GM21717 (cell line): ENCODE results near the gene IL2RG.

Source experiments
- ATAC-seq: cut with Tn5 transposase; IDR thresholded peaks from one replicate; pipeline ENCODE4 v1.9.1; 2021; ENCODE audit warnings: mild to moderate bottlenecking, moderate library complexity; ENCODE audit not compliant: unreplicated experiment

IL2RG gene

DNA sequence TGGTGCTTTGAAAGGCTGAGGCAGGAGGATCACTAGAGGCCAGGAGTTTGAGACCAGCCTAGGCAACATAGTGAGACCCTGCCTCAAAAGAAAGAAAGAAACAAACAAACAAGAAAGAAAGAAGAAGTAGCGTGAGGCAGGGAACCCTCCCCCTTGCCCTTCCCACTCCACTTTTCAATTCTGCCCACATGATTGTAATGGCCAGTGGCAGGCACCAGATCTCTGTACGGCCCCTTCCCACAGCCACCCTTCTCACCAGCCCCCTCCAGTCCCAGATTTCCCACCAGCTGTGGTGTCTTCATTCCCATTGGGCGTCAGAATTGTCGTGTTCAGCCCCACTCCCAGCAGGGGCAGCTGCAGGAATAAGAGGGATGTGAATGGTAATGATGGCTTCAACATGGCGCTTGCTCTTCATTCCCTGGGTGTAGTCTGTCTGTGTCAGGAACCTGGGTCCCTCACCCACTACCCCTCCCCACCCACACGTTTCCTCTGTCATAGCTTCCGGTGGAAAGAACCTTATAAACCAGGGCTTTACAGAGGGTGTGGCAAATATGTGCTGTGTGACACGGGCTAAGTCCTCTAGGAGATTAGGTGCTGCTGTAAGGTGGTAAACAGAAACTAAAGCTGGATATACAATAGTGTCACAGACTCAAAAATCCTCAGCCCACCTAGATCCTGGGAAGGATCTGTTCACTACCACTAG, at the start of gene IL2RG:
IL2RG (minus strand) TSS at position 437 of the 703 bp plus-strand sequence; CDS start at position 399, 38 bp downstream.
- ATAC-seq: peak; percentile 88

DNA sequence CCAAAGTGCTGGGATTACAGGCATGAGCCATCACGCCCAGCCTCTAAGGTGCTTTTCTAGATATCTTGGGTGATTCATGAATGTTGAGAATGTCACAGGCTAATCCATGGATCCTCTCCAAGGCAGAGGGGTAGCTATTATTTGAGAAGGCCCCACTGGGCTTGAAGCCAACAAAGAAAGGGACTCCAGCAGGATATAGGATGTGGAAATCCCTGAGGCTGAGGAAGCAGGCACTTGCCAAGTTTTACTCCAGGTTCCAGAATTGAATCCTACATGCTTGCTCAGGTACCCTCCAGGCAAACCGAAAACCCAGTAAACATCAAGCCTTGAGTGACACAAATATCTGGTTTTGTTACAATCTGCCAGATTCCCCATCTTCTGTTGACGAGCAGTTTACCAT, 49.1 kb upstream of the IL2RG start:
- no peak for ATAC-seq

DNA sequence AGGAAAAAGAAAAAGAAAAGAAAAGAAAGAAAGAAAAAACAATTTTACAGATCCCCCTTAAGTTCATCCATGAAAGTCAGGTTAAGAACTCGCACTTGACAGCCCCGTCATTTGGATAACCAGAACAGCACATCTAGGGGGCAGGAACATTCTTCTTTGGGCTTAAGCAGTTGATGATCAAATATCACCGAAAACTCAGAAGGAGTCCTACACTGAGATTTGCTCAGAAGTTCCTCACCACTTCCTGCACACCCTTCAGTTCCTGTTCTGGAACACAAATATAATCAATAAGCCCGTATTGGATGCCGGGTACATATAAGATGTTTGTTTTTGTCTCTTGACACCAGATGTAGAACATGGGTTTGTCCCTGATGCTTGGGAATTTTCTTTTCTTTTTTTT, 48.0 kb upstream of the IL2RG start:
- ATAC-seq: no peak

DNA sequence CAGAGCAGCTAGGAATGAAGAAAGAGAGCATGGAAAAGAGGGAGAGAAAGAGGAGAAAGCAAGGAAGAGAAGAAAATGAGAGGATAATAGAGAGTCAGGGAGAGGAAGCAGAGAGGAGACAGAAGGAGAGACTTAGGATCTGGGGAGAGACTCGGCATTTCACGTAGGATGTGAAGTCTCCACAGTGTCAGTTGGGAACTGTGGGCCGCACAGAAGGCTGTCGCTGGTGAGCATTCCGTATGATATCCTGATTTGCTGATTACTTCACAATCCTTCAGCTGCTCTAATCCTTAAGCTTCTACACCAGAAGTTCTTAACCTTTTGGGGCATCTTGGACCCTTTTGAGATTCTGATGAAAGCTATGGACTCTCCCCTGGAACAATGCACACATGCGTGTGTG, 47.2 kb upstream of the IL2RG start:
- no peak for ATAC-seq

DNA sequence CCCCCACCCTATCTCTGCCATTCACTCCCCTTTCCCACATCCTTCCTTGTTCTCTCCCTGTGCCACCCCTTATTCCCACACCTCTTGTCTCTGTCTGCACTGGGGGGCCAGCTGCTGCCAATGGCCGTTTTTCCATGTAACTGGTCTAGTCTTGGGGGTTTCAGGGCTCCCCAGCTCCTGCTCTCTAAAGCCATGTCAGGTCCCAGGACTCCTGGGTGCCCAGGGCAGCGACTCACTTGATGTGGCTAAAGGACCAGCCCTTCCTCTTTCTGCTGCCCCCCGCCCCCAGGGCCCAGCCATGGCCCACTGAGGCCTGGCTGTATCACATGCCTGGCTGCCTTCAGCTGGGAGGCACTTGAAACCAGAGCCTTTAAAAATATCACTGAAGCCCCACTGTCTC, 43.3 kb upstream of the IL2RG start:
- ATAC-seq: no peak

DNA sequence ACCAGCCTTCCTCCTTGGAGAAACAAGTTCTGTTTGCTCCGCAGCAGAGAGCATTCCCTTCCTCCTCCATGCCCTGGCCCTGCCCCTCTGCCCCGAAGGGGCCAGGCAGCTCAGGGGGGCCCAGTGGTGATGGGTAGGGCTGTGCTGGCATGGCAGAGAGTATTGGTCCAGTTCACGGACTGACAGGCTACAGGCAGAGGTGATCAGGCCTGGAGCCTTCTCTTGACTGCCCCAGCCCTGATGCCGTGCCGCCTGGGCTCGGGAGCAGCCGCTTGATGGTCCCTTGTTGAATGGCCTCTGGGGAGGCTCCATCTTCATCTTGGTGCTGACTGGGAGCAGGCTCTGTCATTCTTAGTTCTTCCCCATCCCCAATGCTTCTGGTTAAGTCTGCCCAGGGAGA, 42.8 kb upstream of the IL2RG start:
- no peak for ATAC-seq

DNA sequence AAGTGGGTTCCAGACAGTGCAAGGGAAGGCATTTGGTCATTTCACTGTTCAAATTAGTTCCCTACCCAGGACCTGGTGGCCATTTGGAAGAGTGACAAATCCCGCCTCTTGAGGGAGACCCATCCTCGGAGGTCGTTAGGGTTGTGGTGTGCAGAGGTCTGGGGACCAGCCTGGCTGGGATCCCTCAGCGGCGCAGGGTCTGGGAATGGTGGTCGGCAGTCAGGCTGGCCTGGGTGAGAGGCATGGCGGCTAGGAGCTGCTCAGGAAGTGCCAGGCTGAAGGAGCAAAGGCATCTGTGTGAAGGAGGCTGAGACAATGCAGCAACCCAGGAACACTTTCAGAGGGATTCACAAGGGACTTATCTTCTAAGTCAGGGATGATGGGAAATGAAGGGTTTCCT, 40.0 kb upstream of the IL2RG start:
- ATAC-seq: no peak

DNA sequence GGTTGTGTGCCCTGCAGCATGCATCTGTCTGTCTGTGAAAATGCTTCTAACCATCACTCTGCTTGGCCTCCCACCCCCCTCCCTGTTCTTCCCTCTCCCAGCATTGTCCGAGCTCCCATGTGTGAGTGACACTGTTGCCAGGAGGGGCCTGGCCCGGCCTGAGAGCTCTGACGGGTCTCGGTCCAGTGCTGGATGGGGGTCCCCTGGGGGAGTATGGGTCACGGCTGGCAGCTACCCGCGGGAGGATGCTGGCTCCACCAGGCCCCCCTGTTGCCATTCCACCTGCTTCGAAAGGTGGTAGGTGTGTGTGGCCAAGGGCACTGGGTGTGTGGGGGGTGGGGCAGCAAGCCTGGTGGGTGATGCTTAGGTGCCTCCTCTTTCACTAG, 36.9 kb upstream of the IL2RG start:
- ATAC-seq: no peak

DNA sequence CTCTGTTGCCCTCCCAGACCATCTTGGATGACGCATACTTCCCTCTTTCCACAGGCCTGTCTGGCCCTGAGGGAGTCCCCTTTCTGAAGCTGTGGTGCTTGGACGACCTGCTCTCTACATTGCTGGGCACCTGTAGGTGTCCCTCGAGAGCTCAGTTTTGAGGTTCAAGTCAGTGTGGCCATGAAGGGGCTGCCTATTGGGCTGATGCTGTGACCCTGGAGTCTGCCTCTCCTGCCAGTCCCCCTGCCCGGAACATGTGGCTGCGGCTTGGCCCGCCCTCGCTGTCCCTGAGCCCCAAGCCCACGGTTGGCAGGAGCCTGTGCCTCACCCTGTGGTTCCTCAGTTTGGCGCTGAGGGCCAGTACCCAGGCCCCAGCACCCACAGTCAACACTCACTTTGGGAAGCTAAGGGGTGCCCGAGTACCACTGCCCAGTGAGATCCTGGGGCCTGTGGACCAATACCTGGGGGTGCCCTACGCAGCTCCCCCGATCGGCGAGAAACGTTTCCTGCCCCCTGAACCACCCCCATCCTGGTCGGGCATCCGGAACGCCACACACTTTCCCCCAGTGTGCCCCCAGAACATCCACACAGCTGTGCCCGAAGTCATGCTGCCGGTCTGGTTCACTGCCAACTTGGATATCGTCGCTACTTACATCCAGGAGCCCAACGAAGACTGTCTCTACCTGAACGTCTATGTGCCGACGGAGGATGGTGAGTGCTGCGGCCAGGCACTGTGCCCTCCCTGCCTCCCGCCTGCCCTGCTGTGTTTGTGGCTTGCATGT, 36.3 kb upstream of the IL2RG start:
- no peak for ATAC-seq

DNA sequence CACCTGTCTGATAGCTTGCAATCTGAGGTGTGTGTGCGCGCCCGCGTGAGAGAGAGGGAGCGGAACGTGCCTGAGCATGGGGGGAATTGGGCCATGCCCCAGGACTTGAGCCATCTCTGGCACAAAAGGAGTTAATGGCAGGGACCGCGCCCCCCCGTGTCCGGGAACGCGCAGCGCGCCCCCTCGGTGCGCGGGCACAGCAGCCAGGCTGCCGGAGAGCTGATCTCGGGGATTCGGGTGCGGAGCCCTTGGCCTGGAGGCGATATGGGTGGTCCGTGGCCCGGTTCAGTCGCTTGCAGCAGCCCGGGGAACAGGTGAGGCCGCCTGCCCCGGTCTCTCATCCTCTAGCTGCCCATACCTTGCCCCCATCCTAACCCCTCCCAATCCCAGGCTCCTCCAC, 33.3 kb upstream of the IL2RG start, which contains the start of gene NLGN3:
NLGN3 (plus strand) TSS at position 191 of the 400 bp plus-strand sequence. CDS start 2,909 bp downstream, outside the sequence.
- ATAC-seq: no peak

DNA sequence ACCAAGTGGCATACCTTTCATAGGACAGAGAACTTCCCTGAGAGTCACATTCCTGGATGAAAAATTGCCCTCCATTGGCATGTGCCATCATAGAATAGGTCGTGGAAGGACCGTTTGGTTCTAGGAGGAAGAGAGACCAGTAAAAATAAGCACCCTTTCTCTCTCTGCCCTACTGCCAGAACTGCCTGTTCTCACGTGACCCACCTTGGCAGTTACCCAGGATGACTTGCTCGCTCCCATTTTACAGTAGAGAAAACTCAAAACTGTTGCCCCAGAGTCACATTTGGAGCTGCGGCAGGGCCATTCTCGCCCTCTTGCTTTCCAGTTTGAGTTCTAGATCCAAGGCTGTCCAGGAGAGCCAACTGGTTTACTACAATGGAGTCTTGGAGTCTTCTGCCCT, 32.1 kb upstream of the IL2RG start:
- no peak for ATAC-seq

DNA sequence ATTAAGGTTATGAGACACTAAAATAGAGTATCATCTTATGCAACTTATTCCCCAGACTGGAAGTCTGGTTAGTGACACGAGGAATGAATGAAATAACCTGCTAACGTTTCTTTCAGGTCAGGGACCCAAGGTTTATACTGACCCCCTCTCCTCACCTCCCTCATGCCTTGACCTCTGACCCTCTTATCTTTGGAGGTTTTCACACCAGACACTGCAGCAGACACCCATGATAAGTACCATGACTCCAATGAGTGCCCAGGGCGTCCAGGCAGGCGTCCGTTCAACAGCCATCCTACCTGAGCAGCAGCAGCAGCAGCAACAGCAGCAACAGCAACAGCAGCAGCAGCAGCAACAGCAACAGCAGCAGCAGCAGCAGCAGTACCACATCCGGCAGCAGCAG, 29.1 kb upstream of the IL2RG start:
- ATAC-seq: no peak

DNA sequence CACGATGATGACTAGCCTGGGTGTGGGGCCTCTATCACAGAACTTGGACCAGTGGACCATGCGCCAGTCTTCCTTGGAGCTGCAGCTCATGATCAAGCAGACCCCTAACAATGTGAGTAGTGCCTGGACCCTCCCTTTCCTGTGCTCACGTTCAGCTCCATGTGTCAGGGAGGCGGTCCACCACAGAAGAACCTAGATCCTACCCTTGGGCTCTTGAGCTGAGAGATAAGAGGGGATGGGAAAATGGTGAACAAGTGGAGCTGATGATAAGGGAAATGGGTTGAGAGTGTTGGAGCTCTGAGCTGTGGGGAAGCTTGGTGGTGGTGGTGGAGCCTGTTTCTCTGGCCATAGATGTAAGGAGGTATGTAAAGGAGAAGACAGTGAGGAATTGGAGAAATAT, 20.1 kb upstream of the IL2RG start:
- no peak for ATAC-seq

DNA sequence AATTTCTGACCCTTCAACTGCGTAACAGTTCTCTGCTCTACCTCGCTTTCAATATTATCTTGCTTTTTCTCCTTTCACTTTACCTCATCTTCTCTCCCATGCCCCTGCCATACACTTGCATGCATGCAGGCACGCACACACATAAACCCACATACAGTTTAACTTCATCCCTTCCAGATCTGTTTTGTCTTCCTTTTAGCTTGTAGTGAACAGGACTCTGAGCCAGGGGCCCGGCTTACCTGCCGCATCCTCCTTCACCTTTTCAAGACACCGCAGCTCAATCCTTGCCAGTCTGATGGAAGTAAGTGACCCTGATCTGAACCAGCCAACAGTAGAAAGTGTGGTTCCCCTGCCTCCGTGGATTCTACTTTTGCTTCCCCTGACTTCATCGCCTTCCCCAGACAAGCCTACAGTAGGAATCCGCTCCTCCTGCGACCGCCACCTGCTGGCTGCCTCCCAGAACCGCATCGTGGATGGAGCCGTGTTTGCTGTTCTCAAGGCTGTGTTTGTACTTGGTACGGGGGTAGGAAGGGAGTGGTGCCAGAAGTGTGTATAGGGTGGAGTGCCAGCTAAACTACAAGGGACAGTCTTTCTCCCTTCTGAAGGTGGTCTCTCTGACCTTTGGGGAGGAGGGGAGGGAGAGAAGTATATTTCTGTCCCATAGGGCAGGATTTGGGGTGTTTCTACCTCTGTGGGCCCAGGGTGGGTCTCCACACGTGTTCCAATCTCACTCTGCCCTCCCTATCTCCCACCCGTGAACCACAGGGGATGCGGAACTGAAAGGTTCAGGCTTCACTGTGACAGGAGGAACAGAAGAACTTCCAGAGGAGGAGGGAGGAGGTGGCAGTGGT, 17.8 kb upstream of the IL2RG start:
- no peak for ATAC-seq

DNA sequence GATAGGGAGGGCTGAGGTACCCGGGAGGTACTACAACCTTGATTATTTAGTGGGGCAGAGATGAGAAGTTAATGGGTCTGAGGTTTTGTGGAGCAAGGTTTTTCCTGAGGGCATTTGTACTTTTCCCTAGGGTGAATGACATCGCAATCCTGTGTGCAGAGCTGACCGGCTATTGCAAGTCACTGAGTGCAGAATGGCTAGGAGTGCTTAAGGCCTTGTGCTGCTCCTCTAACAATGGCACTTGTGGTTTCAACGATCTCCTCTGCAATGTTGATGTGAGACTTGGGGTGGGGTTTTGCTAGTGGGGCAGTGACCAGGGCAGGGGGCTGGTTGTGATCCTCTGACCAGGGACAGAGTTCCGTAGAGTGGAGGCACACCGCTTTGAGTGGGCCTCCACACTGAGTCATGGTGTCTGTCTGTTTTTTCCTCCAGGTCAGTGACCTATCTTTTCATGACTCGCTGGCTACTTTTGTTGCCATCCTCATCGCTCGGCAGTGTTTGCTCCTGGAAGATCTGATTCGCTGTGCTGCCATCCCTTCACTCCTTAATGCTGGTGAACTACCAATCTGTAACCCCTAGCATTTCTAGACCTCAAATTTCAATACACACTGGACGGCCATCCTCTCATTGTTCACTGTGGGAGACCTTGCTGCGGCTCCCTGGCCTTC, 16.9 kb upstream of the IL2RG start:
- no peak for ATAC-seq

DNA sequence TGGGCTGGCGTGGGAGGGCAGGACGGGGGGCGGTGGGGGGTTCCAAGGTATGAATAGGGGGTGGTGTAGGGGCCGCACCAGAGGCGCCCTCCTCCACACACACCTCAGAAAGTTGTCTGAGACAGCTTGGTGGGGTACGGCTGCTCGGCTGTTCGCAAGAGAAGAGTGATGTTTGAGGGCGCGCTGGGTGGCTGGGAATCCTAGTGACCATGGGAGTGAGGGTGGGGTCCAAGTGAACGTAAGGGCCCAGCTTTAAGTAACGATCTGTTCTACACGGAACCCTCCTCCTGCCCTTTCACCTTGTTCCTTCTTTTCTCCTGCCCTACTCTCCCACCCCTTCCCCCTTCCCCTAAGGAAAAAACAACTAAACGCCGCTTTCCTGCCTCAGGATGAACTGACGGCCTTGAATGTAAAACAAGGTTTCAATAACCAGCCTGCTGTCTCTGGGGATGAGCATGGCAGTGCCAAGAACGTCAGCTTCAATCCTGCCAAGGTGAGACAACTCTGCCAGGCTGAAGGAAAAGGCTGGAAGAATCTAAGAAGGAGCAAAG, 7.7 kb upstream of the IL2RG start:
- ATAC-seq: no peak

DNA sequence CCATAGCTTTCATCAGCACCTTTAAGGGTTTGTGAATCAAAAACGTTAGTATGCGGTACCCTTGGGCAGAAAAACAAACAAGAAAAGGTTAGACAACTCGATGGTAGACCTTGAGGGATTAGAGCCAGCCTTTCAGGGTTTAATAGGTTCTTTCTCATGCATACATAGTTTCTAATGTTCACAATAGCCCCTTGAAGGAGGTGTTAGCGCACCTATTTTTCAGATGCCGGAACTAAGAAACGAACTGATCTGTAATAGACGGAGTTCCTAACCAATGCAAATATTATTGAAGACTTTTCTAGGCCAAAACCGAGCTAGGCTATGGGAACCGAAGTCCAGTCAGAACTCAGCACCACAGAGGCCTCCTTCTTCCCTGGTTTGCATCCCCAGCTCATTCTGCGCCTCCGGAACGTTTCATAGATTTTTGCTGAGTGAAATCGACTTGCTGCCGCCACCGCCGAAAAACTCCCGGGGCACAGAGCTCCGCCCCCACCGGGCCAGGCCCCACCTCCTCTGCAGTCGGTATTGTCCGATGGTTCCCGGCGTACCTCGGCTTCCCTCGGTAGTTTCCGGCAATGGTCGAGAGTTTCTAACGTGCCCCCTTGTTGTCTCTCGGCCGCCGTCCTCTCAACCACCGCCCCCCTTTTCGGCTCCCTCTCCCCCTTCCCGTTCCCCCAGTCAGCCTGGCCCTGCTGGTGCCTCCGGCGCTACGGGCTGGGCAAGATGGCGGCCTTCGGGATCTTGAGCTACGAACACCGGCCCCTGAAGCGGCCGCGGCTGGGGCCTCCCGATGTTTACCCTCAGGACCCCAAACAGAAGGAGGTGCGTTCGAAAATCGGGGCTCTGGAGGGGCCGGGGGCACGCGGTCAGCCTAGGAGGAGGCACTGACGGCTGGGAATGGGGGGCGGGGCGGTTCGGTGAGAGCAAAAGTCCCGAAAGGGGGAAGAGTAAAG, 6.9 kb upstream of the IL2RG start, which contains the start of gene MED12:
MED12 (plus strand) TSS at position 565 of the 953 bp plus-strand sequence; CDS start at position 724, 159 bp downstream.
- ATAC-seq: peak; percentile 78

DNA sequence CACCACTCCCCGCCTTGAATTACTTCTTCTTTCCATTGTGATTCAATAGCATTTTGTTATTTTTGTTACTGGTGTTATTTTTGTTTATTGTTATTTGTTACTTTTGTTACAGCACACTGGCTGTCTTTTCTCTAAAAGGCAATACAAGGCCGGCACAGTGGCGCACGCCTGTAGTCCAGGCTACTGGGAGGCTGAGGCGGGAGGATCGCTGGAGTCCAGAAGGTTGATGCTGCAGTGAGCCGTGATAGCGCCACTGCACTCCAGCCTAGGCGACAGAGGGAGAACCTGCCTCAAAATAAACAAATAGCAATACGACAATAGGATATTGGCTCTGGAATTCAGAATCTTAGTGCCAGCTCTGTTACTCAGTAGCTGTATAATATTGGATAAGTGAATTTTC, 6.0 kb upstream of the IL2RG start:
- ATAC-seq: no peak

DNA sequence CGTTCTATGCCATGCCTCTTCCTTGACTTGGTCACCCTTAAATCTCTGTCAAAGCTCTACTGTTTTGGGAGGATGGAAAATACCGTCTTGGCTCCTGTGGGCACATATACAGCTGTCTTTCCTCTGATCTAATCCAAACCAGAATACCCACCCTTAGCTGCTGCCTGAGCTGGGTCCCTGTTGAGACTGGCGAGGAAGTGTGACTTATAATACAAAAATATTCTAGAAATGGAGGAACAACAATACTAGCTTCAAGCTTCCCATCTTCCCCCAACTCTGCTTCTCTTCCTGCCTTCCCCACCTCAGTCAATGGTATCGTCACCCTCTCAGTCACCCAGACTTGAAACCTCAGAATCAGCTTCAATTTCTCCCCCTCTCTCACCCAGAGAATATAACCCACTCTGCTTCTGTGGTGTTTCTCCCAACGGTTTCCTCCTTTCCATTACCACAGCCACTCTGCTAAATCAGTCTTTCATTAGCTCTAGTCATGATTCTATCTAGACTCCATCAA, 599 bp upstream of the IL2RG start:
- peak; percentile 32 for ATAC-seq
